Measurements from ENCODE around the gene SUPT5H.

The SUPT5H gene

GRCh38 chr19:39518975-39519374, 73.6 kb downstream of the SUPT5H start:
- FAIRE-seq (no peak), DNase-seq (ENCODE audit: low spot score) (no peak)

- DNase-seq (ENCODE audit: low spot score): no peak
- FAIRE-seq: no peak
Measured at GRCh38 chr19:39520541-39521484, 75.4 kb downstream of the SUPT5H start.

GRCh38 chr19:39524495-39524894, 79.1 kb downstream of the SUPT5H start:
- no peak for FAIRE-seq

GRCh38 chr19:39525205-39525604, 79.8 kb downstream of the SUPT5H start:
- DNase-seq (ENCODE audit: low spot score): no peak
- FAIRE-seq: no peak

More at GRCh38 chr19:39524495-39524894, 79.1 kb downstream of the SUPT5H start:
- no peak for DNase-seq (ENCODE audit: low spot score)
